Measurements from ENCODE around the gene KCTD16. TPM values are rescaled to one million over a fixed set of nuclear protein-coding genes. Genes with fewer than 3 reads are reported as not detected.

The KCTD16 gene
- total and polyA plus RNA-seq, 11 donors: 0.02 to 0.32 (median 0.12) TPM; not detected in 3

DNA sequence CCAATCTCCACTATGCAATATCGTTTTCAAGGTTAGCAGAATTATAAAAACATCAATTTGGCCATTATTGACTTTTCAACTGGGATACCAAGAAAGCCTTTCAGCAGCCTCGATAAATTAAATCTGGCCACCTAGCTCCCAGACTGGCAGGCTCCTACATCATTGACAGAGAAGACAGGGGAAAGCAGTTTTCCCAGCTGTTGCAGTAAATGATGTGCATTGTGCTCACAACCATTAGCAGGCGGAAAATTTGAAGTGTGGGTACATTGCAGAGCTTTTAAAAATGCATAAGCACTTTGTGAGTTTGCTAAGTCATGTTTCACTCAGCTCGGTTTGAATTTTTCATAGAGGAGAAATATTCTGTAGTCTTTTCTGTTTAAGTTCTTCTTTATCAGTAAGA, 297.9 kb downstream of the KCTD16 start:
- H3K27me3 ChIP-seq: no peaks in the 10 kb centered on the region
- WGBS, 4 donors: 54 to 69% (median 62%) methylated on average over 4 of the region's 4 CpGs
- H3K27ac ChIP-seq: no peak overlapping the region
- H3K36me3 ChIP-seq: no peaks in the 10 kb centered on the region
- no peak for DNase-seq
- no peak for ATAC-seq
- no peak for TF ChIP-seq CTCF (IDR thresholded peaks at IDR 0.05)
- TF ChIP-seq POLR2A (IDR thresholded peaks at IDR 0.05): no peak
- no peak overlapping the region for H3K4me3 ChIP-seq
- no peaks in the 10 kb centered on the region for H3K9me3 ChIP-seq
- H3K4me1 ChIP-seq: no peaks in the 10 kb centered on the region
- intact Hi-C loops (cut with DNase I): no loop called here

GRCh38 chr5:144469106-144469505, 298.4 kb downstream of the KCTD16 start:
- H3K36me3 ChIP-seq: no peaks in the 10 kb centered on the region
- no peaks in the 10 kb centered on the region for H3K9me3 ChIP-seq
- H3K27ac ChIP-seq: no peak overlapping the region
- ATAC-seq (no peak), DNase-seq (no peak)
- no peaks in the 10 kb centered on the region for H3K27me3 ChIP-seq
- intact Hi-C loops (cut with DNase I): no loop called here
- 67 to 78% (median 75%) methylated on average over 4 of the region's 4 CpGs for WGBS, 4 donors
- H3K4me3 ChIP-seq: no peak overlapping the region
- no peaks in the 10 kb centered on the region for H3K4me1 ChIP-seq
- TF ChIP-seq POLR2A (IDR thresholded peaks at IDR 0.05) (no peak), CTCF (IDR thresholded peaks at IDR 0.05) (no peak)

- H3K4me3 ChIP-seq: no peak overlapping the region
- no peak for DNase-seq
- WGBS, 4 donors: 65 to 78% (median 73%) methylated on average over 2 of the region's 2 CpGs
- no peak overlapping the region for H3K27ac ChIP-seq
- no peaks in the 10 kb centered on the region for H3K36me3 ChIP-seq
- H3K27me3 ChIP-seq: no peaks in the 10 kb centered on the region
- intact Hi-C loops (cut with DNase I): no loop called here
- H3K9me3 ChIP-seq: no peaks in the 10 kb centered on the region
- H3K4me1 ChIP-seq: no peaks in the 10 kb centered on the region
- TF ChIP-seq POLR2A (IDR thresholded peaks at IDR 0.05) (no peak), CTCF (IDR thresholded peaks at IDR 0.05) (no peak)
- peak in 1 of 4 donors; percentile 47 for ATAC-seq
Measured at GRCh38 chr5:144472221-144472620, 301.5 kb downstream of the KCTD16 start.

DNA sequence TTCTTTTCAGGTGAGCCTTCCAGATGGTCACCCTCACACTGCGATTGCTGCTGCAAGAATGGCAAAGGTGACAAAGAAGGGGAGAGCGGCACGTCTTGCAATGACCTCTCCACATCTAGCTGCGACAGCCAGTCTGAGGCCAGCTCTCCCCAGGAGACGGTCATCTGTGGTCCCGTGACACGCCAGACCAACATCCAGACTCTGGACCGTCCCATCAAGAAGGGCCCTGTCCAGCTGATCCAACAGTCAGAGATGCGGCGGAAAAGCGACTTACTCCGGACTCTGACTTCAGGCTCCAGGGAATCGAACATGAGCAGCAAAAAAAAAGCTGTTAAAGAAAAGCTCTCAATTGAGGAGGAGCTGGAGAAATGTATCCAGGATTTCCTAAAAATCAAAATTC, 303.0 kb downstream of the KCTD16 start:
- H3K36me3 ChIP-seq: no peaks in the 10 kb centered on the region
- H3K9me3 ChIP-seq: no peaks in the 10 kb centered on the region
- no peak overlapping the region for H3K4me3 ChIP-seq
- H3K27me3 ChIP-seq: no peaks in the 10 kb centered on the region
- DNase-seq (no peak), ATAC-seq (no peak)
- H3K4me1 ChIP-seq: no peaks in the 10 kb centered on the region
- intact Hi-C loops (cut with DNase I): no loop called here
- TF ChIP-seq CTCF (IDR thresholded peaks at IDR 0.05): no peak
- no peak for TF ChIP-seq POLR2A (IDR thresholded peaks at IDR 0.05)
- no peak overlapping the region for H3K27ac ChIP-seq
- WGBS, 4 donors: 75 to 85% (median 81%) methylated on average over 13 of the region's 13 CpGs

Measured in heart left ventricle (tissue), 16 donors.